Urothelium cell line (cell line): ENCODE measurements around the gene RAB34.
"Not testable (repeated sequence)": the region's sequence is repeated elsewhere in the genome, so short reads cannot be mapped to it uniquely, and the experiment has no call there.

Source experiments
- DNase-seq: peaks from one replicate; pipeline ENCODE4 v3.0.0; 2011; ENCODE audit warnings: low spot score, mixed read lengths
- FAIRE-seq: peaks from 2 replicates; lab custom pipeline; 2011; peaks lifted over from hg19 to GRCh38; lab: Jason Lieb, UNC

The RAB34 gene

GRCh38 chr17:28746611-28747050 is 29.0 kb upstream of the RAB34 start:
- FAIRE-seq (no peak), DNase-seq (no peak)

- DNase-seq (no peak), FAIRE-seq (no peak)
Measured at GRCh38 chr17:28745786-28746411, 28.2 kb upstream of the RAB34 start.

- FAIRE-seq (no peak), DNase-seq (peak; percentile 38)
Measured at GRCh38 chr17:28744972-28745785, 27.5 kb upstream of the RAB34 start.

- no peak for FAIRE-seq
- peak; percentile 75 for DNase-seq
Measured at GRCh38 chr17:28744104-28744971, 26.7 kb upstream of the RAB34 start.

GRCh38 chr17:28743243-28744103 is 25.8 kb upstream of the RAB34 start, which contains the start of gene TRAF4:
TRAF4 (plus strand) TSS chr17:28744011; CDS start chr17:28744113, 102 bp downstream.
- DNase-seq (peak; percentile 91), FAIRE-seq (no peak)

- DNase-seq (no peak), FAIRE-seq (no peak)
Measured at GRCh38 chr17:28741358-28742349, 24.0 kb upstream of the RAB34 start.

- DNase-seq (no peak), FAIRE-seq (no peak)
Measured at GRCh38 chr17:28740406-28741357, 23.0 kb upstream of the RAB34 start.

GRCh38 chr17:28738680-28739384 is 21.2 kb upstream of the RAB34 start:
- DNase-seq (no peak), FAIRE-seq (no peak)

- no peak for DNase-seq
- no peak for FAIRE-seq
Measured at GRCh38 chr17:28737770-28738679, 20.4 kb upstream of the RAB34 start.

GRCh38 chr17:28737316-28737715 is 19.6 kb upstream of the RAB34 start:
- DNase-seq (no peak), FAIRE-seq (no peak)

GRCh38 chr17:28735913-28736769 is 18.5 kb upstream of the RAB34 start:
- DNase-seq, FAIRE-seq: not testable (repeated sequence)

GRCh38 chr17:28735242-28735722 is 17.6 kb upstream of the RAB34 start:
- no peak for DNase-seq
- no peak for FAIRE-seq

GRCh38 chr17:28734712-28735241 is 17.1 kb upstream of the RAB34 start:
- FAIRE-seq (no peak), DNase-seq (no peak)

- no peak for FAIRE-seq
- DNase-seq: no peak
Measured at GRCh38 chr17:28733346-28733745, 15.7 kb upstream of the RAB34 start.

GRCh38 chr17:28729950-28730330 is 12.3 kb upstream of the RAB34 start:
- FAIRE-seq (no peak), DNase-seq (no peak)
